HCT116 (cell line): Measurements from ENCODE around the gene TNS3. TPM values are rescaled to one million over a fixed set of nuclear protein-coding genes. Genes with fewer than 3 reads are reported as not detected.

Source experiments
- ATAC-seq: fragments of 200-7000 bp; cut with Tn5 transposase; 2 replicates; pipeline ENCODE4 v1.9.1; 2020; ENCODE audit warnings: mild to moderate bottlenecking, moderate library complexity
- BruUV-seq: library from RNA; stranded (reverse); fragments of 400-500 nt; replicated peaks from 2 replicates; lab custom pipeline; 2021; lab: Mats Ljungman, UMichigan
- CTCF ChIA-PET: fragments of 300-600 bp; sonication (Branson Sonifier 250); formaldehyde crosslinking; loops from one replicate; lab custom pipeline; 2021; ENCODE audit warnings: antibody characterized with exemption; lab: Charles Lee
- POLR2A ChIA-PET: fragments of 300-600, 350-600 bp; sonication (Branson Sonifier 250); formaldehyde crosslinking; loops from one replicate; lab custom pipeline; 2021; ENCODE audit warnings: antibody characterized with exemption; lab: Charles Lee
- RAD21 ChIA-PET, 2 experiments: fragments of 300-600 bp; sonication (Branson Sonifier 250); formaldehyde crosslinking; loops; one replicate each; lab custom pipeline; 2023; ENCODE audit warnings: low total read pairs in 2 of 2; ENCODE audit not compliant: uncharacterized antibody in 2 of 2, unreplicated experiment in 2 of 2, low non-redundant PET in 1 of 2; lab: Charles Lee
- DNase-seq: peaks from one replicate; pipeline ENCODE4 v3.0.0-alpha.2; 2010; ENCODE audit warnings: low read depth, low spot score
- H2AFZ ChIP-seq: fragments of 200-600 bp; shearing (Covaris generic), sonication (generic); 2 replicates; pipeline ENCODE4 v1.6.1; 2017; ENCODE audit warnings: low read depth, mixed run types, mixed read lengths, antibody characterized with exemption, low read length; ENCODE audit not compliant: poor library complexity, severe bottlenecking
- H3K27ac ChIP-seq: 2 replicates; pipeline ENCODE4 v1.5.1; 2012; ENCODE audit warnings: low read depth, low read length
- H3K27me3 ChIP-seq: fragments of 200-600 bp; sonication (generic); 2 replicates; pipeline ENCODE4 v1.6.1; 2016; ENCODE audit warnings: mixed run types, low read length, mixed read lengths; ENCODE audit not compliant: insufficient read depth
- H3K36me3 ChIP-seq, 2 experiments: fragments of 200-500 bp in 1 of 2; fragments of 200-600 bp in 1 of 2; sonication (Bioruptor generic) in 1 of 2; sonication (generic) in 1 of 2; 2 replicates each; pipeline versions ENCODE4 v1.5.1 to v1.6.1; 2014 to 2016; ENCODE audit warnings: low read length in 2 of 2, inconsistent platforms in 1 of 2, mixed read lengths in 1 of 2, mixed run types in 1 of 2; ENCODE audit not compliant: insufficient read depth in 2 of 2, control insufficient read depth in 1 of 2
- H3K4me1 ChIP-seq, 2 experiments: fragments of 200-600 bp in 1 of 2; sonication (generic) in 1 of 2; 2 replicates each; pipeline versions ENCODE4 v1.5.1 to v1.6.1; 2012 to 2017; ENCODE audit warnings: low read length in 2 of 2, inconsistent platforms in 1 of 2, mild to moderate bottlenecking in 1 of 2, mixed read lengths in 1 of 2, mixed run types in 1 of 2, moderate library complexity in 1 of 2; ENCODE audit not compliant: insufficient read depth in 2 of 2, control insufficient read depth in 1 of 2
- H3K4me2 ChIP-seq: fragments of 200-600 bp; sonication (generic); 2 replicates; pipeline ENCODE4 v1.6.1; 2017; ENCODE audit warnings: mixed run types, low read length, mixed read lengths
- H3K4me3 ChIP-seq, 2 experiments: fragments of 200-600 bp in 1 of 2; sonication (generic) in 1 of 2; replicated peaks in 1 of 2; 2 replicates each; pipeline ENCODE4 v1.5.1; 2011 to 2016; ENCODE audit warnings: low read length in 2 of 2, control low read depth in 1 of 2, low read depth in 1 of 2, mild to moderate bottlenecking in 1 of 2, mixed read lengths in 1 of 2, mixed run types in 1 of 2
- H3K79me2 ChIP-seq: fragments of 200-600 bp; sonication (generic); 2 replicates; pipeline ENCODE4 v1.6.1; 2017; ENCODE audit warnings: mild to moderate bottlenecking, mixed run types, low read length, moderate library complexity, mixed read lengths; ENCODE audit not compliant: insufficient read depth
- H3K9ac ChIP-seq: fragments of 200-600 bp; sonication (generic); 2 replicates; pipeline ENCODE4 v1.6.1; 2016; ENCODE audit warnings: low read length, mixed read lengths
- H3K9me2 ChIP-seq: fragments of 200-600 bp; sonication (generic), shearing (Covaris generic); 2 replicates; pipeline ENCODE4 v1.6.1; 2017; ENCODE audit warnings: mixed run types, mild to moderate bottlenecking, moderate library complexity; ENCODE audit not compliant: insufficient read depth
- H3K9me3 ChIP-seq, 2 experiments: fragments of 200-500 bp in 1 of 2; fragments of 200-600 bp in 1 of 2; sonication (Bioruptor generic) in 1 of 2; sonication (generic) in 1 of 2; 2 replicates each; pipeline ENCODE4 v1.6.1; 2014 to 2017; ENCODE audit warnings: low read length in 2 of 2, mixed read lengths in 2 of 2, inconsistent platforms in 1 of 2, low read depth in 1 of 2, mild to moderate bottlenecking in 1 of 2, mixed run types in 1 of 2, moderate library complexity in 1 of 2; ENCODE audit not compliant: control insufficient read depth in 1 of 2, insufficient read depth in 1 of 2
- H4K20me1 ChIP-seq: fragments of 200-600 bp; sonication (generic), shearing (Covaris generic); 2 replicates; pipeline ENCODE4 v1.6.1; 2017; ENCODE audit warnings: mixed run types, mild to moderate bottlenecking, moderate library complexity; ENCODE audit not compliant: insufficient read depth
- ATF3 ChIP-seq: IDR thresholded peaks from 2 replicates; pipeline ENCODE4 v1.6.1; 2012
- CBX3 ChIP-seq: IDR thresholded peaks from 2 replicates; pipeline ENCODE4 v1.6.1; 2012; ENCODE audit warnings: low read depth
- CEBPB ChIP-seq: IDR thresholded peaks from 2 replicates; pipeline ENCODE4 v1.6.1; 2012; ENCODE audit warnings: low read depth
- ELF1 ChIP-seq: IDR thresholded peaks from 2 replicates; pipeline ENCODE4 v1.6.1; 2012; ENCODE audit warnings: low read depth, borderline replicate concordance
- EZH2 ChIP-seq: fragments of 200-600 bp; sonication (generic); IDR thresholded peaks from 2 replicates; pipeline ENCODE4 v1.6.1; 2017; ENCODE audit warnings: antibody characterized with exemption, mixed run types
- EZH2phosphoT487 ChIP-seq: fragments of 200-600 bp; IDR thresholded peaks from 2 replicates; pipeline ENCODE4 v1.6.1; 2018; ENCODE audit warnings: antibody characterized with exemption, borderline replicate concordance
- FOSL1 ChIP-seq: IDR thresholded peaks from 2 replicates; pipeline ENCODE4 v1.6.1; 2012; ENCODE audit warnings: low read depth
- MAX ChIP-seq: IDR thresholded peaks from 2 replicates; pipeline ENCODE4 v1.6.1; 2012
- POLR2A ChIP-seq: IDR thresholded peaks from 2 replicates; pipeline ENCODE4 v1.7.0; 2011; ENCODE audit warnings: borderline replicate concordance; ENCODE audit not compliant: insufficient read depth, insufficient read length; ENCODE audit errors: extremely low read depth
- POLR2AphosphoS5 ChIP-seq: IDR thresholded peaks from 2 replicates; pipeline ENCODE4 v1.6.1; 2011; ENCODE audit warnings: mild to moderate bottlenecking, low read depth, low read length, moderate library complexity
- SIN3A ChIP-seq: IDR thresholded peaks from 2 replicates; pipeline ENCODE4 v1.6.1; 2012; ENCODE audit warnings: low read depth
- SP1 ChIP-seq: IDR thresholded peaks from 2 replicates; pipeline ENCODE4 v1.6.1; 2012; ENCODE audit warnings: low read depth
- SRF ChIP-seq: IDR thresholded peaks from 2 replicates; pipeline ENCODE4 v1.6.1; 2012; ENCODE audit warnings: low read depth
- ZFX ChIP-seq: fragments of 450-650 bp; IDR thresholded peaks from 2 replicates; pipeline ENCODE4 v1.6.1; 2017
- ZNF274 ChIP-seq: fragments of 200-500 bp; sonication (Bioruptor generic); IDR thresholded peaks from 2 replicates; pipeline ENCODE4 v1.6.1; 2014; ENCODE audit warnings: mild to moderate bottlenecking, low read depth, low read length, inconsistent platforms
- intact Hi-C: fragments of 100-400 bp; cut with micrococcal nuclease; formaldehyde crosslinking; loops from 2 replicates; pipeline ENCODE4 v1.10.0; 2022
- total RNA-seq: library from RNA; stranded (reverse); gene quantifications from one replicate; pipeline ENCODE4 v1.2.1, GENCODE V29; 2021; ENCODE audit not compliant: unreplicated experiment
- TF ChIP-seq, protein P1 (sequence below): IDR thresholded peaks from 2 replicates; pipeline ENCODE4 v1.6.1; 2012; ENCODE audit warnings: low read depth

Gene TNS3
- total RNA-seq, 1 experiment from 2014 or later = 9.1 TPM

DNA sequence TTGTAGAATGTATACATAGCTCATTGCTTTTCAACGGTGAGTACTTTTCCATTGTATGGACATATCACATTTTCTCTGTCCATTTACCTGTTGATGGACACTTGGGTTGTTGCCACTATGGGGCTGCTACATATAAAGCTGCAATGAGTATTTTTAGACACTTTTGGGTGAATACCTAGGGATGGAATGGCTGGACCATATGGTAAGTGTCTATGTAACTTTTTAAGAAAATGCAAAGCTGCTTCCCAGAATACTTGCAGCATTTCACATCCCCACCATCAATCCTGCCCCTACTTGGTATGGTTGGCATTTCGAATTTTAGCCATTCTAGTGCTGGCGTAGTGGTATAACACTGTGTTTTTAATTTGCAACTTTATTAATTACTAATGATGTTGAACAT lies 274.6 kb downstream of the TNS3 start (continued):
- TF ChIP-seq, protein P1, sequence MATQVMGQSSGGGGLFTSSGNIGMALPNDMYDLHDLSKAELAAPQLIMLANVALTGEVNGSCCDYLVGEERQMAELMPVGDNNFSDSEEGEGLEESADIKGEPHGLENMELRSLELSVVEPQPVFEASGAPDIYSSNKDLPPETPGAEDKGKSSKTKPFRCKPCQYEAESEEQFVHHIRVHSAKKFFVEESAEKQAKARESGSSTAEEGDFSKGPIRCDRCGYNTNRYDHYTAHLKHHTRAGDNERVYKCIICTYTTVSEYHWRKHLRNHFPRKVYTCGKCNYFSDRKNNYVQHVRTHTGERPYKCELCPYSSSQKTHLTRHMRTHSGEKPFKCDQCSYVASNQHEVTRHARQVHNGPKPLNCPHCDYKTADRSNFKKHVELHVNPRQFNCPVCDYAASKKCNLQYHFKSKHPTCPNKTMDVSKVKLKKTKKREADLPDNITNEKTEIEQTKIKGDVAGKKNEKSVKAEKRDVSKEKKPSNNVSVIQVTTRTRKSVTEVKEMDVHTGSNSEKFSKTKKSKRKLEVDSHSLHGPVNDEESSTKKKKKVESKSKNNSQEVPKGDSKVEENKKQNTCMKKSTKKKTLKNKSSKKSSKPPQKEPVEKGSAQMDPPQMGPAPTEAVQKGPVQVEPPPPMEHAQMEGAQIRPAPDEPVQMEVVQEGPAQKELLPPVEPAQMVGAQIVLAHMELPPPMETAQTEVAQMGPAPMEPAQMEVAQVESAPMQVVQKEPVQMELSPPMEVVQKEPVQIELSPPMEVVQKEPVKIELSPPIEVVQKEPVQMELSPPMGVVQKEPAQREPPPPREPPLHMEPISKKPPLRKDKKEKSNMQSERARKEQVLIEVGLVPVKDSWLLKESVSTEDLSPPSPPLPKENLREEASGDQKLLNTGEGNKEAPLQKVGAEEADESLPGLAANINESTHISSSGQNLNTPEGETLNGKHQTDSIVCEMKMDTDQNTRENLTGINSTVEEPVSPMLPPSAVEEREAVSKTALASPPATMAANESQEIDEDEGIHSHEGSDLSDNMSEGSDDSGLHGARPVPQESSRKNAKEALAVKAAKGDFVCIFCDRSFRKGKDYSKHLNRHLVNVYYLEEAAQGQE = no peak
- no peak for TF ChIP-seq CEBPB

- H4K20me1 ChIP-seq = no peaks in the 10 kb centered on the region
- no peak overlapping the region for H3K27ac ChIP-seq
- no peak overlapping the region for H3K4me2 ChIP-seq
- no peak overlapping the region for H2AFZ ChIP-seq
- no peak overlapping the region for H3K4me3 ChIP-seq
- no peaks in the 10 kb centered on the region for H3K9me3 ChIP-seq
- ChIA-PET CTCF (no interaction called here), POLR2A (no interaction called here), RAD21 (no interaction called here)
- no peaks in the 10 kb centered on the region for H3K9me2 ChIP-seq
- H3K4me1 ChIP-seq = no peaks in the 10 kb centered on the region
- no peaks in the 10 kb centered on the region for H3K79me2 ChIP-seq
- intact Hi-C loops = no loop called here
- BruUV-seq = no TSS peak
- no peak overlapping the region for H3K9ac ChIP-seq
- no peaks in the 10 kb centered on the region for H3K27me3 ChIP-seq
- DNase-seq = no peak
- no peaks in the 10 kb centered on the region for H3K36me3 ChIP-seq
- no peak for ATAC-seq
- TF ChIP-seq, protein P1 = no peak
- no peak for TF ChIP-seq FOSL1
- TF ChIP-seq ATF3 = no peak
- no peak for TF ChIP-seq POLR2AphosphoS5
- no peak for TF ChIP-seq EZH2phosphoT487
- TF ChIP-seq ZNF274 = no peak
- TF ChIP-seq EZH2 = no peak
- no peak for TF ChIP-seq ELF1
- TF ChIP-seq ZFX = no peak
- no peak for TF ChIP-seq MAX
- TF ChIP-seq SP1 = no peak
- TF ChIP-seq SRF = no peak
- no peak for TF ChIP-seq SIN3A
- TF ChIP-seq CBX3 = no peak
- no peak for TF ChIP-seq POLR2A
Measured at GRCh38 chr7:47304727-47305719, 276.9 kb downstream of the TNS3 start.
